GM19239 (cell line): ENCODE measurements around the gene DDIT3.

Source experiments
- DNase-seq: peaks from one replicate; pipeline ENCODE4 v3.0.0; 2011; ENCODE audit warnings: low spot score; ENCODE audit not compliant: insufficient read length
- FAIRE-seq: peaks from 2 replicates; lab custom pipeline; 2011; peaks lifted over from hg19 to GRCh38; lab: Jason Lieb, UNC

The DDIT3 gene

DNA sequence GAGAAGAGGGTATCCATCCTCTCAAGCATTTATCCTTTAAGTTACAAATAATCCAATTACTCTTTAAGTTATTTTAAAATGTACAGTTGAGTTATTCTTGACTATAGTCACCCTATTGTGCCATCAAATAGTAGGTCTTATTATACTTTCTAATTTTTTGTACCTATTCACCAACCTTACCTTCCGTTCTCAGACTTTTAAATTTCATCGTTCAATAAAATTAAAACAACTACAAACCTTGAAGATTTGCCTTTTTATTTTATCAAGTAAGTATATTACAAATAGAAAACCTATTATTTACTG lies 27.6 kb upstream of the DDIT3 start:
- no peak for FAIRE-seq

DNA sequence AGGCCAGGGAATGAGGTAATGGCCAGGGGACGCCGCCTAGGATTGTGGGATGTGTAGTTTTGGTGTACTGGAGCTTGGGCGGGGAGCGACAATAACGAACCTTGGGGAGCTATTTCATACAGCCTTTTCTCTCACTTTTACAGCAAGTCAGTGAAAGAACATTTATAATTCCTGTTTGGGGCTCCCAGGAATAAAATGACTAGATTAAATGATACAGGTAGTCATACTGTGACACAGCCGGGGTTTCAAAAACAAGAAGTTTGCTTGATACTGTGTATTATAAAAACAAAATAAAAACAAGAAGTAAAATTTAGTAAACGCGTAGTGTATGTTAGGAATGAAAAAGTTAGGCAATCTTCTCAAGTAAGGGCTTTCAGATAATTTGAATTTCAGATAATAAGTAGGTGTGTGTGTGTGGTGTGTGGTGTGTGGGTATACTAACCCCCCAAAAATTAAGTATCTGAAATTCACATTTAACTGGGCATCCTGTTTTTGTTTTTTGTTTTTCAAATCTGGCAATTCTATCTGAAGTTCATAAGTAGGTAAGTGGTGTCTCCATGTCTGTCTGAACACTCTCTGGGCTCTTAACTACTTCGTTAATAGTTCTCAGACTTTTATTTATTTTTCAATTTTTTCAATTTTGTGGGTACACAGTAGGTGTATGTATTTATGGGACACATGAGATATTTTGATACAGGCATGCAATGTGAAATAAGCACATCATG lies 27.1 kb upstream of the DDIT3 start:
- DNase-seq (no peak), FAIRE-seq (no peak)

More for the DNA sequence above, 27.6 kb upstream of the DDIT3 start:
- no peak for DNase-seq

- DNase-seq, result peak; percentile 99
- peak; percentile 94 for FAIRE-seq
Observed at GRCh38 chr12:57546438-57547287, 26.3 kb upstream of the DDIT3 start, which contains the start of gene DCTN2. DCTN2 (minus strand) TSS chr12:57547192; CDS start chr12:57547063, 129 bp downstream.

DNA sequence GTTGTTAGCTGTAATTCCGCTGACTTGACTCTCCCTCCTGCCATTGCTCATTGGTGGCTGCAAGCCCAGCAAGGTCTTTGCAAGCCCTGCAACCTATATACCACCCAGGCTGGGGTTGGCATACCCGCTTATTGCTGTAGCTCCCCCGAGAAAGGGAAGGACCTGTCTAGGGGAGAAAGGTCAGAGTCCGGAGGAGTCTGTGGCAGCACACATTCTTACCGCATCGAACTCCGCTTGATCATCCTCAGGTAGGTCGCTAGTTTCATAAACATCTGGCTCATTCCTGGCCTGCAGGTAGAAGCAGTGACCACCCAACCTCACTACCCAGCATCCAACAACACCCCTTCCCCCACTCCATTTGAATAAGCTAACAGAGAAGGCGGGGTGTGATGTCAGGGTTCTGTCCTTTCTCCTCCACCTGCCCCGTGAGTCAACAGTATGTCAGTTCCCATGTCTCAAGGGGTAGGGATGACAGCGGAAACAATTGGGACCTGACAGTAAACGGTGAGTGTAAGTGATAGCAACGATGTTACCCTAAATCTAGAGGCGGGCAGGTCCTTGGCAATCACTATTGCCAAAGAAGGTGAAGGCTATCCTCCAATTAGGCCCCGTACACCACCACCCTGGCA lies 25.6 kb upstream of the DDIT3 start:
- DNase-seq (no peak), FAIRE-seq (no peak)

DNA sequence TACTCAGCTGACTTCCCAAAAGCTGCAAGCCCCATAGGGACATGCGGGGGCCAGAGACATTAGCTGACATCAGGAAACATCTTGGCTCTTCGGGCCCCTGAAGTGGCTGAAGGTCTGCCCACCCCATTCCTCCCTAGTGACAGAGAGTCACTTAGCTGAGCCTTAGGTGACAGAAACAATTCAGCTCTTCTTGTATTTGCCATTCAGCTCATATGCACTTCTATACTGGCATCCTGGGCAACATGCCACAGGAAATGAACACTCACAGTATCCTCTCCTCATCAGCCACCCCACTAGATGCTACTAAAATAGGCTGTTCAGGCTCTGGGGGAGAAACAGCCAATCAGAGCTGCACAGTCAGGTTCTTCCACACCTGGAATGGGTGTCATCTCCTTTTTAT lies 23.3 kb upstream of the DDIT3 start:
- FAIRE-seq, result no peak
- no peak for DNase-seq

DNA sequence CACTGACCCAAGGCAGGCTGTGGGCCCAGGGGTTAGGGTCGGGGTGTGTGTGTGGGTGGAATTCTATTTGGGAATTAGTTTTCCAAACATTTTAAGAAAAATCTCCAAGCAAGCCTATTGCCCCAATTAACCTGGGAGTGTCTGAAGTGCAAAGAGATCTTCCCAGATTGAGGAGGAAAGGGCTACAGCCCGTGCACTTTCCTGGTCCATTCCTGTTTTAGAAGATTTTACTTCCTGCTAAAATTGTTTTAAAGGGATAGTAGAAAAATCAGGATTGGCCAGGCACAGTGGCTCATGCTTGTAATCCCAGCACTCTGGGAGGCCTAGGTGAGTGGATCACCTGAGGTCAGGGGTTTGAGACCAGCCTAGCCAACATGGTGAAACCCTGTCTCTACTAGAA lies 21.4 kb upstream of the DDIT3 start:
- FAIRE-seq (no peak), DNase-seq (no peak)

GRCh38 chr12:57541001-57541400 lies 20.7 kb upstream of the DDIT3 start:
- no peak for FAIRE-seq

GRCh38 chr12:57539134-57539768 lies 18.9 kb upstream of the DDIT3 start:
- FAIRE-seq (no peak), DNase-seq (no peak)

More at GRCh38 chr12:57541001-57541400, 20.7 kb upstream of the DDIT3 start:
- no peak for DNase-seq

- DNase-seq (no peak), FAIRE-seq (no peak)
Observed at GRCh38 chr12:57536597-57536942, 16.3 kb upstream of the DDIT3 start.

GRCh38 chr12:57535764-57536596 lies 15.7 kb upstream of the DDIT3 start:
- FAIRE-seq, result no peak

DNA sequence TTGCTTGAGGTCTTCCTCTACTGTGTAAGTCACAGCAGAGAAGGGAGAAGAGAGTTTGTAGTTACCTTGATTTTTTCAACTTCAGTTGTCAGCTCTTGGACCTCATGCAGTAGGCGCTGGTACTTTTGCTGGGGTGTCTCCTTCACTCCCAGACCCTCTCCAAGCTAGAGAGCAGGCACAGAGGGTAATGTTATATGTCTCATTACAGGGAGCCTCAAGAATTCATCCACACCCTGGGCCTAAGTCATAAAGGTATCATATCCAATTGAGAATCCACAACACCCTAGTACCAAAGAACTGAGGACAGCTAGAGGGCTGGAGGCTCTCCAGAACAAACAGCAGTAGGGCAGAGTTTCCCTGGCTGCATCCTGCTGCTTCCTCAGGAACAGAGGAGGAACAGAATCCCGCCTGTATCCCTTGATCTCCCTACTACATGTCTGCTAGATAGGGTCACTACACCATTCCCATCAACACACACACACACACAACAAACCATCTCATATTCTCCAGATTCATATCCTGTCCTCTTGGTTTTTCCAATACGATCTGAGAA lies 14.8 kb upstream of the DDIT3 start:
- FAIRE-seq (no peak), DNase-seq (no peak)

More at GRCh38 chr12:57535764-57536596, 15.7 kb upstream of the DDIT3 start:
- no peak for DNase-seq

GRCh38 chr12:57534250-57534649 lies 13.9 kb upstream of the DDIT3 start:
- DNase-seq, result no peak
- no peak for FAIRE-seq

GRCh38 chr12:57533108-57533507 lies 12.8 kb upstream of the DDIT3 start:
- FAIRE-seq, result no peak
- DNase-seq, result no peak

DNA sequence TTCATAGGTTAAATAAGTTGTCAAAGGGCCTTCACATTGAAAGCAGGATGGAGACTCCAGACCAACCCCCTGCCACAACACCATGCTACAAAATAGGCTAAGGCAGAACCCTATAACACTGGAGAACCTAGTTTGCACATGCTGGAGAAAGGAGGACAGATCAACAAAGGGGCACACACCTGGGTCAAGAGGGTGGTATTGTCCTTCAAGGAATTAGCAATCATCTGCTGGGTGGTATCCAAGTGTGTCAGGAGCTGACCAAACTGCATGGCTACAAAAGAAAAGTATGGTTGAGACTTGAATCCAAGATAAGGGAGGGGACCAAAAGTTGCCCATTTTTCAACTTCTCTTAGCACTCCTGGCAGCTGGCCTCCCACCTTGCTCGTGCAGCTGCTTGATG lies 11.5 kb upstream of the DDIT3 start:
- FAIRE-seq (no peak), DNase-seq (no peak)

GRCh38 chr12:57530396-57531142 lies 10.3 kb upstream of the DDIT3 start:
- no peak for DNase-seq
- no peak for FAIRE-seq

DNA sequence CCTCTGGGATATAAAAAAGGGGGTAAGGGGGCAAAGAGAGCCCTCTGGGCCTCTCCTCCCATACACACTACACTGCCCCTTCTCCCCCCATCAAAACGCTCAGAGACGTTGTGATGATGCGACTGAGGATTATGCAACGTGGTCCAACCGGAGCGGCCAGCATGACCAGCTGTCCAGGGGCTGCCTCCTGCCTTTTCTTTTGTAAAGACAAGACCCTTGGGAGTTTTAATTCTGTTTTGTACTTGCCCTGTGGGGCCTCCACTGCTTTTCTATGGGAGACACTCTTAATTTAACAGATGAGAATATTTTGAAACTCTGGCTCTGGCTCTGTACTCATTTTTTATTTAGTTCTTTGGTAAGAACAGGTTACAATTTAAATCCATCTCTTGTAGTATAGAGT lies 9.5 kb upstream of the DDIT3 start:
- no peak for FAIRE-seq

GRCh38 chr12:57528831-57529555 lies 8.7 kb upstream of the DDIT3 start:
- no peak for FAIRE-seq

More for the DNA sequence above, 9.5 kb upstream of the DDIT3 start:
- DNase-seq, result no peak

DNA sequence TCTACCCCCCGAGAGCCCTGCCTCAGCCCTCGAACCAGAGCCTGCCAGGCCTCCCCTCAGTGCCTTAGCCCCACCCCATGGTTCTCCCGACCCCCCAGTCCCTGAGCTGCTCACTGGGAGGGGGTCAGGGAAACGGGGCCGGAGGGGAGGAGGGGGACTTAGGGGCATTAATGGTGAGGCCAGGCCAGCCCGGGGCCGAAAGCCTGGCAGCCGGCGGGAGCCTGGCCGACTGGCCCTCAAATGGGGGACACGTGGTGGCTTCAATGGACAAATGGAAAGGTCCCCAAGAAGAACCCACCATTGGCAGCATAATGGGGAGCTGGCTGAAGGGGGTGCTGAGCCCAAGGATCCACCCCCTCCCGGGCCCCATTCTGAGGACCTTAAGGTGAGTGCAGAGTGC lies 7.9 kb upstream of the DDIT3 start:
- DNase-seq (no peak), FAIRE-seq (no peak)

More at GRCh38 chr12:57528831-57529555, 8.7 kb upstream of the DDIT3 start:
- no peak for DNase-seq
